SK-N-SH (cell line): ENCODE results near the gene VIPR2. TPM values are rescaled to one million over a fixed set of nuclear protein-coding genes. Genes with fewer than 3 reads are reported as not detected.

Source experiments
- CTCF ChIA-PET: fragments of 300-600, 350-600 bp; formaldehyde crosslinking; extraction: SDS; loops from one replicate; lab custom pipeline; 2021; lab: Yijun Ruan, JAX
- POLR2A ChIA-PET: fragments of 350-600 bp; sonication (Branson Sonifier 250); formaldehyde crosslinking; extraction: SDS; loops from one replicate; lab custom pipeline; 2020; ENCODE audit warnings: antibody characterized with exemption, inconsistent platforms; lab: Yijun Ruan, JAX
- DNase-seq: peaks from one replicate; pipeline ENCODE4 v3.0.0; 2012
- H2AFZ ChIP-seq: fragments of 200-600 bp; sonication (generic); 2 replicates; pipeline ENCODE4 v1.8.1; 2016; ENCODE audit warnings: antibody characterized with exemption, mild to moderate bottlenecking, low read depth
- H3F3A ChIP-seq: fragments of 200-600 bp; sonication (generic); replicated peaks from 2 replicates; pipeline ENCODE3; 2016; ENCODE audit warnings: antibody characterized with exemption, mild to moderate bottlenecking; ENCODE audit not compliant: insufficient read depth
- H3K27ac ChIP-seq, 2 experiments: fragments of 200-500 bp in 1 of 2; fragments of 200-600 bp in 1 of 2; sonication (Bioruptor generic) in 1 of 2; sonication (generic), shearing (Covaris generic) in 1 of 2; 2 replicates each; pipeline versions ENCODE4 v1.5.1 to v1.6.1; 2014 to 2016; ENCODE audit warnings: low read depth in 2 of 2, inconsistent platforms in 1 of 2, low read length in 1 of 2, mild to moderate bottlenecking in 1 of 2, mixed read lengths in 1 of 2
- H3K27me3 ChIP-seq: fragments of 200-600 bp; sonication (generic), shearing (Covaris generic); 2 replicates; pipeline ENCODE4 v1.6.1; 2016; ENCODE audit warnings: mixed run types; ENCODE audit not compliant: insufficient read depth
- H3K36me3 ChIP-seq, 2 experiments: fragments of 200-500 bp in 1 of 2; fragments of 200-600 bp in 1 of 2; sonication (Bioruptor generic) in 1 of 2; sonication (generic) in 1 of 2; replicated peaks in 1 of 2; 2 replicates each; pipeline versions ENCODE3 to v1.5.1; 2014 to 2016; ENCODE audit warnings: low read length in 1 of 2, mild to moderate bottlenecking in 1 of 2; ENCODE audit not compliant: insufficient read depth in 2 of 2, control insufficient read depth in 1 of 2
- H3K4me1 ChIP-seq, 2 experiments: fragments of 200-500 bp in 1 of 2; fragments of 200-600 bp in 1 of 2; sonication (Bioruptor generic) in 1 of 2; sonication (generic), shearing (Covaris generic) in 1 of 2; 2 replicates each; pipeline versions ENCODE4 v1.5.1 to v1.6.1; 2014 to 2016; ENCODE audit warnings: low read depth in 1 of 2, low read length in 1 of 2, mixed run types in 1 of 2; ENCODE audit not compliant: insufficient read depth in 2 of 2, control insufficient read depth in 1 of 2
- H3K4me2 ChIP-seq: fragments of 200-600 bp; sonication (generic), shearing (Covaris generic); 2 replicates; pipeline ENCODE4 v1.6.1; 2017; ENCODE audit warnings: mixed run types
- H3K4me3 ChIP-seq, 2 experiments: fragments of 200-500 bp in 1 of 2; fragments of 200-600 bp in 1 of 2; sonication (Bioruptor generic) in 1 of 2; sonication (generic), shearing (Covaris generic) in 1 of 2; 2 replicates each; pipeline versions ENCODE4 v1.5.1 to v1.8.1; 2014 to 2016; ENCODE audit warnings: low read depth in 2 of 2, inconsistent platforms in 1 of 2, low read length in 1 of 2, mild to moderate bottlenecking in 1 of 2, mixed read lengths in 1 of 2, moderate library complexity in 1 of 2
- H3K79me2 ChIP-seq: fragments of 200-600 bp; sonication (generic); 2 replicates; pipeline ENCODE4 v1.8.1; 2017; ENCODE audit warnings: mild to moderate bottlenecking; ENCODE audit not compliant: insufficient read depth
- H3K9ac ChIP-seq: fragments of 200-600 bp; sonication (generic); 2 replicates; pipeline ENCODE4 v1.6.1; 2017; ENCODE audit warnings: mixed run types
- H3K9me2 ChIP-seq: fragments of 200-600 bp; sonication (generic); 2 replicates; pipeline ENCODE4 v1.6.1; 2017; ENCODE audit warnings: mixed run types
- H3K9me3 ChIP-seq: fragments of 200-600 bp; sonication (generic); 2 replicates; pipeline ENCODE4 v1.6.1; 2017; ENCODE audit warnings: mixed run types, mild to moderate bottlenecking, moderate library complexity
- H4K20me1 ChIP-seq: fragments of 200-600 bp; sonication (generic); 2 replicates; pipeline ENCODE4 v1.6.1; 2017; ENCODE audit warnings: mild to moderate bottlenecking, mixed run types; ENCODE audit not compliant: insufficient read depth
- CHD2 ChIP-seq: fragments of 150-350 bp; IDR thresholded peaks from 2 replicates; pipeline ENCODE4 v1.6.1; 2018; ENCODE audit warnings: low read length; ENCODE audit not compliant: partially characterized antibody
- EP300 ChIP-seq, 2 experiments: IDR thresholded peaks; 2 replicates each; pipeline versions ENCODE4 v1.4.0 to v1.6.1; 2012; ENCODE audit warnings: borderline replicate concordance in 1 of 2, low read depth in 1 of 2, low read length in 1 of 2
- FOXJ3 ChIP-seq: sonication (generic); formaldehyde crosslinking; IDR thresholded peaks from 2 replicates; pipeline ENCODE4 v1.5.1; 2020; ENCODE audit warnings: mild to moderate bottlenecking, missing genetic modification reagents
- GABPA ChIP-seq: IDR thresholded peaks from 2 replicates; pipeline ENCODE4 v1.4.0; 2012; ENCODE audit warnings: low read depth, mild to moderate bottlenecking
- GATA2 ChIP-seq: sonication (generic); formaldehyde crosslinking; IDR thresholded peaks from 2 replicates; pipeline ENCODE4 v1.5.0; 2020; ENCODE audit warnings: mild to moderate bottlenecking, missing genetic modification reagents
- MEF2A ChIP-seq: IDR thresholded peaks from 2 replicates; pipeline ENCODE4 v1.4.0; 2012; ENCODE audit warnings: low read depth, borderline replicate concordance
- PBX3 ChIP-seq: IDR thresholded peaks from 2 replicates; pipeline ENCODE4; 2012
- RAD21 ChIP-seq: IDR thresholded peaks from 2 replicates; pipeline ENCODE4 v1.6.1; 2012; ENCODE audit warnings: mild to moderate bottlenecking, low read length
- RXRA ChIP-seq: IDR thresholded peaks from 2 replicates; pipeline ENCODE4 v1.4.0; 2012; ENCODE audit warnings: low read depth, mild to moderate bottlenecking, borderline replicate concordance
- SMC3 ChIP-seq: IDR thresholded peaks from 2 replicates; pipeline ENCODE4 v1.6.1; 2012; ENCODE audit warnings: low read depth, low read length, improper control_type of control experiment
- TCF12 ChIP-seq: IDR thresholded peaks from 2 replicates; pipeline ENCODE4 v1.4.0; 2012
- USF2 ChIP-seq: fragments of 150-350 bp; IDR thresholded peaks from 2 replicates; pipeline ENCODE4 v1.6.1; 2017; ENCODE audit warnings: antibody characterized with exemption, low read length, low read depth, borderline replicate concordance
- WGBS: methylation state at CpG from one replicate; pipeline ENCODE4 v1.1.6; 2017; ENCODE audit warnings: low lambda C conversion rate; 5-methylcytosine and 5-hydroxymethylcytosine counted together
- polyA plus RNA-seq, 3 experiments: library from polyadenylated mRNA; depleted of rRNA; stranded (reverse); fragments of >200 nt; gene quantifications; 2 replicates each; pipeline ENCODE4 v1.2.3, GENCODE V29; 2012

The VIPR2 gene
- polyA plus RNA-seq, 1 of the 3 experiments (the other 2 are of a cell fraction): not detected

- Histone ChIP-seq H3K9me3 (peaks cover 4% of the 10 kb centered on the region; the same call in 1 of the 2 replicates), H3K9me2 (no peaks in the 10 kb centered on the region), H3F3A (no peaks in the 10 kb centered on the region), H3K4me1 (no peaks in the 10 kb centered on the region)
- POLR2A ChIA-PET: no interaction called here
- TF ChIP-seq CHD2 (no peak), PBX3 (no peak), MEF2A (no peak), FOXJ3 (CRISPR knock-in tag) (no peak), SMC3 (no peak)
- TF ChIP-seq, all 33 proteins: peak for 0
- no peak overlapping the region for H3K4me3 ChIP-seq
- H3K36me3 ChIP-seq: no peaks in the 10 kb centered on the region
- H3K79me2 ChIP-seq: no peaks in the 10 kb centered on the region
- no peak overlapping the region for H2AFZ ChIP-seq
- CTCF ChIA-PET: interaction anchor here (1.2 kb wide), 1 partner anchor 9 kb away, joined by 3 read pairs; no protein-coding TSS in a partner anchor
- H3K27ac ChIP-seq: no peak overlapping the region
- 29% methylated on average over 5 of the region's 5 CpGs for WGBS
- no peak overlapping the region for H3K4me2 ChIP-seq
- no peaks in the 10 kb centered on the region for H4K20me1 ChIP-seq
- H3K9ac ChIP-seq: no peak overlapping the region
- no peaks in the 10 kb centered on the region for H3K27me3 ChIP-seq
- no peak for DNase-seq
Observed at GRCh38 chr7:159042581-159043101, 102.0 kb downstream of the VIPR2 start.

GRCh38 chr7:159042103-159042502 is 102.6 kb downstream of the VIPR2 start:
- Histone ChIP-seq H3K4me1 (no peaks in the 10 kb centered on the region), H3K36me3 (no peaks in the 10 kb centered on the region), H3K27ac (no peak overlapping the region), H3K4me2 (no peak overlapping the region), H4K20me1 (no peaks in the 10 kb centered on the region), H3K9ac (no peak overlapping the region), H3K4me3 (no peak overlapping the region), H3K9me3 (no peaks in the 10 kb centered on the region), H3K27me3 (no peaks in the 10 kb centered on the region), H3K79me2 (no peaks in the 10 kb centered on the region), H3K9me2 (no peaks in the 10 kb centered on the region), H3F3A (no peaks in the 10 kb centered on the region), H2AFZ (no peak overlapping the region)
- ChIA-PET POLR2A (no interaction called here), CTCF (interaction anchor here (0.6 to 1.2 kb wide), 2 partner anchors 9 to 139 kb away, joined by 3 read pairs; no protein-coding TSS in a partner anchor)
- WGBS: 17% methylated on average over 6 of the region's 8 CpGs
- DNase-seq: no peak
- TF ChIP-seq SMC3 (no peak), USF2 (no peak)

GRCh38 chr7:159040912-159041711 is 103.6 kb downstream of the VIPR2 start:
- Histone ChIP-seq H4K20me1 (no peaks in the 10 kb centered on the region), H3K9ac (no peak overlapping the region), H2AFZ (no peak overlapping the region), H3F3A (no peaks in the 10 kb centered on the region), H3K79me2 (no peaks in the 10 kb centered on the region), H3K4me3 (no peak overlapping the region), H3K4me1 (no peaks in the 10 kb centered on the region), H3K36me3 (no peaks in the 10 kb centered on the region), H3K9me3 (no peaks in the 10 kb centered on the region), H3K27ac (no peak overlapping the region), H3K4me2 (no peak overlapping the region), H3K27me3 (no peaks in the 10 kb centered on the region), H3K9me2 (no peaks in the 10 kb centered on the region)
- WGBS: 48% methylated on average over 20 of the region's 24 CpGs
- POLR2A ChIA-PET: no interaction called here
- DNase-seq: no peak
- CTCF ChIA-PET: interaction anchor here (0.6 to 1.2 kb wide), 3 partner anchors 10 to 362 kb away, joined by 3 to 4 read pairs (median 3); no protein-coding TSS in a partner anchor
- TF ChIP-seq EP300 (IDR thresholded peaks at IDR 0.05; ENCODE audit: borderline replicate concordance in 1 of 2, low read depth in 1 of 2, low read length in 1 of 2) (no peak), GABPA (no peak), PBX3 (no peak), RAD21 (no peak), TCF12 (no peak), RXRA (no peak), GATA2 (no peak)
